Upper lobe of left lung (tissue), 6 donors: ENCODE data around the gene CELSR1. TPM values are rescaled to one million over a fixed set of nuclear protein-coding genes. Genes with fewer than 3 reads are reported as not detected.
A peak's percentile ranks its signal among the peaks of the same experiment; 100 is the strongest.

Experiments used
- ATAC-seq, 2 donors: fragments of 200-7000 bp; cut with Tn5 transposase; one replicate each; pipeline ENCODE4 v1.9.1; 2022; ENCODE audit warnings: mild to moderate bottlenecking in 2 of 2, moderate library complexity in 2 of 2; ENCODE audit not compliant: low FRiP score in 2 of 2
- DNase-seq, 2 donors: peaks; one replicate each; pipeline ENCODE4 v3.0.0-alpha.2; 2019 to 2020
- H3K27ac ChIP-seq, 4 donors: fragments of 200-600 bp; sonication (generic); one replicate each; pipeline ENCODE4 v1.5.1; 2016 to 2019
- H3K27me3 ChIP-seq, 4 donors: fragments of 200-600 bp; sonication (generic); one replicate each; pipeline ENCODE4 v1.5.1; 2017 to 2019
- H3K36me3 ChIP-seq, 4 donors: fragments of 200-600 bp; sonication (generic); one replicate each; pipeline ENCODE4 v1.5.1; 2016 to 2019
- H3K4me1 ChIP-seq, 4 donors: fragments of 200-600 bp; sonication (generic); one replicate each; pipeline ENCODE4 v1.5.1; 2018 to 2019
- H3K4me3 ChIP-seq, 4 donors: fragments of 200-600 bp; sonication (generic); one replicate each; pipeline ENCODE4 v1.5.1; 2017 to 2019; ENCODE audit warnings: mild to moderate bottlenecking in 2 of 4, moderate library complexity in 1 of 4
- H3K9me3 ChIP-seq, 4 donors: fragments of 200-600 bp; sonication (generic); one replicate each; pipeline ENCODE4 v1.5.1; 2018 to 2019
- EP300 ChIP-seq, 4 donors: sonication (generic); formaldehyde crosslinking; IDR thresholded peaks; one replicate each; pipeline ENCODE4 v1.5.1; 2017; ENCODE audit warnings: antibody characterized with exemption in 4 of 4, control low read depth in 2 of 4
- POLR2A ChIP-seq, 4 donors: fragments of 450-650 bp; IDR thresholded peaks; one replicate each; pipeline ENCODE4 v1.5.1; 2016 to 2017; ENCODE audit warnings: antibody characterized with exemption in 4 of 4, mild to moderate bottlenecking in 2 of 4
- POLR2AphosphoS5 ChIP-seq, 2 donors: sonication (generic); formaldehyde crosslinking; IDR thresholded peaks; one replicate each; pipeline ENCODE4 v1.5.1; 2017; ENCODE audit warnings: antibody characterized with exemption in 2 of 2
- WGBS, 2 donors: methylation state at CpG; one replicate each; pipeline ENCODE4 v1.1.5; 2017 to 2018; 5-methylcytosine and 5-hydroxymethylcytosine counted together
- total RNA-seq, 6 donors: library from RNA; depleted of rRNA in 4 of 6; stranded (reverse); fragments of >200 nt in 4 of 6; gene quantifications; one replicate each; pipeline versions ENCODE4 v1.1.0 to v1.2.1, GENCODE V29; 2016 to 2021
- TF ChIP-seq, protein P1 (sequence below), 6 experiments: fragments of 450-650 bp in 4 of 6; fragments of 200-600 bp in 2 of 6; sonication (generic) in 2 of 6; IDR thresholded peaks; one replicate each; pipeline ENCODE4 v1.5.1; 2016 to 2019; ENCODE audit warnings: antibody characterized with exemption in 6 of 6
- donor health status: DM: no; HTN: no; CAD: no; lungs with moderate emphysema.
- donor health status: DM: no; HTN: yes; CAD: no; lungs with severe emphysema.

Gene CELSR1
- total RNA-seq, 6 donors from 2014 or later = 45.1 to 145 (median 80.1) TPM

DNA sequence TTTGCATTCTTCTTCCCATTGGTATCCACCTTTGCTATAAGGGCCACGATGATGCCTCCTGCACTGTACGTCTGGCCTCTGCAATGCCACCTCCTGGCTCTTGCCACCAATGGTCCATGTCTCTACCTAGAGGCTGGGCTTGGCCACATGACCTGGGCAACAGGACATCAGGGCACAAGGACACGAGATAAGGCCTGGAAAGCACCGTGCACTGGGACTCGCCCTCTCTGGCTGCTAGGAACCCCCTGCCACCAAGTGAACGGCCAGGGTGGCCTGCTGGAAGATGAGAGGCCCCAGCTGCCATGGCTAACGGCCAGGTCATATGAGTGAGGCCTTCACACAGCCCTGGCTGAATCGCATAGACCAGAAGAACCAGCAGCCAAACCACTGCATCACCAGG lies 114.5 kb downstream of the CELSR1 start:
- no peaks in the 10 kb centered on the region for H3K27me3 ChIP-seq
- no peak overlapping the region for H3K4me3 ChIP-seq
- no peaks in the 10 kb centered on the region for H3K36me3 ChIP-seq
- no peaks in the 10 kb centered on the region for H3K4me1 ChIP-seq
- ATAC-seq (no peak), DNase-seq (peak in 1 of 2 donors; percentile 22)
- TF ChIP-seq EP300 (IDR thresholded peaks at IDR 0.05) = no peak
- TF ChIP-seq, protein P1, sequence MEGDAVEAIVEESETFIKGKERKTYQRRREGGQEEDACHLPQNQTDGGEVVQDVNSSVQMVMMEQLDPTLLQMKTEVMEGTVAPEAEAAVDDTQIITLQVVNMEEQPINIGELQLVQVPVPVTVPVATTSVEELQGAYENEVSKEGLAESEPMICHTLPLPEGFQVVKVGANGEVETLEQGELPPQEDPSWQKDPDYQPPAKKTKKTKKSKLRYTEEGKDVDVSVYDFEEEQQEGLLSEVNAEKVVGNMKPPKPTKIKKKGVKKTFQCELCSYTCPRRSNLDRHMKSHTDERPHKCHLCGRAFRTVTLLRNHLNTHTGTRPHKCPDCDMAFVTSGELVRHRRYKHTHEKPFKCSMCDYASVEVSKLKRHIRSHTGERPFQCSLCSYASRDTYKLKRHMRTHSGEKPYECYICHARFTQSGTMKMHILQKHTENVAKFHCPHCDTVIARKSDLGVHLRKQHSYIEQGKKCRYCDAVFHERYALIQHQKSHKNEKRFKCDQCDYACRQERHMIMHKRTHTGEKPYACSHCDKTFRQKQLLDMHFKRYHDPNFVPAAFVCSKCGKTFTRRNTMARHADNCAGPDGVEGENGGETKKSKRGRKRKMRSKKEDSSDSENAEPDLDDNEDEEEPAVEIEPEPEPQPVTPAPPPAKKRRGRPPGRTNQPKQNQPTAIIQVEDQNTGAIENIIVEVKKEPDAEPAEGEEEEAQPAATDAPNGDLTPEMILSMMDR (IDR thresholded peaks at IDR 0.05) = no peak
- no peak for TF ChIP-seq POLR2AphosphoS5 (IDR thresholded peaks at IDR 0.05)
- no peak for TF ChIP-seq POLR2A (IDR thresholded peaks at IDR 0.05)
- WGBS, 2 donors = 70 to 79% methylated on average over 5 to 7 of the region's 8 CpGs
- H3K27ac ChIP-seq = no peak overlapping the region
- H3K9me3 ChIP-seq = no peaks in the 10 kb centered on the region

DNA sequence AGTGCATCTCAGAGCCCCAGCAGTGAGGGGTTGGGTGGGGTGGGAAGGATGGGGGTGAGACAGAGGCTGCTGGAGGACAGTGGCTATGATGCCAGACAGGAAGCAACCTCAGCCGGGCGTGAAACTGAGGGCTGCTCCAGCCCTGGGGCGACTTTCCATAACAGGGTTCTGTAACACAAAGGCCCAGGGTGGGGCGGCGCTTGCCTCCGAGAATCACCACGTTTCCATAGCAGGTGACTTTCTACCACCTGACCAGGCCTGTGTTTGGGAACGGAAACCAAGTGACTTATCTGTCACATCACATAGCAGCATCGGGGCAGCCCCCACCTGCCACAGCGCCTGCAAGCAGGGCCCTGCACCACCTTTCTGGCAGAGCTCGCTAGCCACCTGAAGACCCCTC lies 116.2 kb downstream of the CELSR1 start:
- no peak overlapping the region for H3K27ac ChIP-seq
- H3K4me1 ChIP-seq = no peaks in the 10 kb centered on the region
- 83 to 87% methylated on average over 7 to 9 of the region's 11 CpGs for WGBS, 2 donors
- ATAC-seq = no peak
- no peaks in the 10 kb centered on the region for H3K27me3 ChIP-seq
- TF ChIP-seq, protein P1 (IDR thresholded peaks at IDR 0.05) = no peak
- TF ChIP-seq EP300 (IDR thresholded peaks at IDR 0.05) (no peak), POLR2A (IDR thresholded peaks at IDR 0.05) (no peak), POLR2AphosphoS5 (IDR thresholded peaks at IDR 0.05) (no peak)
- DNase-seq = peak in 1 of 2 donors; percentile 50
- no peaks in the 10 kb centered on the region for H3K36me3 ChIP-seq
- H3K9me3 ChIP-seq = no peaks in the 10 kb centered on the region
- no peak overlapping the region for H3K4me3 ChIP-seq

DNA sequence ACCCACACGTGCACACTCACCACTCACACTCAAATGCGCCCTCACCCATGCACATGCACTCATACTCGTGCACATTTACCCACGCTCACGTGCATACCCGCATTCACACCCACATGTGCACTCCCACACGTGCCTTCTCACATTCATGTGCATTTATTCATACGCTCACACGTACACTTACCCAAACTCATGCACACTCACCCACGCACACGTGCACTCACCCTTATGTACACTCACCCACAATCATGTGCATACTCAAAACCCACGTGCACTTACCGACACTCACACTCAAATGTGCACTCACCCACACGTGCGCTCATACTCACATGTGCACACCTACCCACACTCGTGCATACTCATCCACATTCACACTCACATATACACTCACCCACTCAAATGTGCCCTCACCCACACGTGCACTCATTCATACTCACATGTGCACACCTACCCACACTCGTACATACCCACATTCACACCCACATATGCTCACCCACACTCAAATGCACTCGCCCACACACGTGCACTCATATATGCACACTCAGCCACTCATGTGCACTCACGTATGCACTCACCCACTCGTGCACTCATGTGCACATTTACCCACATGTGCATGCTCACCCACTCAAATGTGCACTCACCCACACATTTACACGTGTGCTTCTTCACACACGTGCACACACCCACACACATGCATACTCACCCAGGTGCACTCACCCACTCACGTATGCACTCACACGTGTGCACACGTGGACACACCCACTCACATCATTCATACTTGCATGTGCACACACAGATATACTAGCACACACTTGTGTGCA lies 117.5 kb downstream of the CELSR1 start:
- H3K4me3 ChIP-seq = no peak overlapping the region
- no peak overlapping the region for H3K27ac ChIP-seq
- no peak for DNase-seq
- H3K9me3 ChIP-seq = no peaks in the 10 kb centered on the region
- ATAC-seq = no peak
- TF ChIP-seq POLR2A (IDR thresholded peaks at IDR 0.05) = no peak
- TF ChIP-seq, protein P1 (IDR thresholded peaks at IDR 0.05) = no peak
- no peak for TF ChIP-seq EP300 (IDR thresholded peaks at IDR 0.05)
- no peak for TF ChIP-seq POLR2AphosphoS5 (IDR thresholded peaks at IDR 0.05)
- WGBS, 2 donors = 95 to 96% methylated on average over 27 of the region's 27 CpGs
- H3K36me3 ChIP-seq = no peaks in the 10 kb centered on the region
- H3K4me1 ChIP-seq = no peaks in the 10 kb centered on the region
- no peaks in the 10 kb centered on the region for H3K27me3 ChIP-seq

DNA sequence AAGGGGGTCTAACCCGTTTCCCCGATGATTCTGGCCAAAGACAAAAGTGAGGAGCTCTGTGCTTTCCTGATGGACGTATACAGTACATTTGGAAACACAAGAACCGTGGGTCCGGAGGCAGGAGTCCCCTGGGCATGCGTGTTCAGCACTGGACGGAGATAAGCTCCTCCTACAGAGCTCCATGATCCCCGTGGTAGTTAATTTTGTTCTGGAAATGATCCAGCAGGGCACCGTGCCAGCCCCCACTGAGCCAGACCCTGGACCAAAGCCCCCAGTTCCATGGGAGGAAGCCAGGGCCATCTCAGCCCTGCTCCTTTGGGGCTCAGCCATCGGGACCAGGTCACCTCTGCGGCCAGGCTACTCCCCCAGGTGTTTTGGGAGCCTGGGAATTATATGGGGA lies 118.6 kb downstream of the CELSR1 start:
- DNase-seq (peak in 1 of 2 donors; percentile 17), ATAC-seq (no peak)
- Histone ChIP-seq H3K9me3 (no peaks in the 10 kb centered on the region), H3K4me1 (no peaks in the 10 kb centered on the region), H3K4me3 (no peak overlapping the region), H3K36me3 (no peaks in the 10 kb centered on the region), H3K27me3 (no peaks in the 10 kb centered on the region), H3K27ac (no peak overlapping the region)
- WGBS, 2 donors = 70% methylated on average over 11 of the region's 11 CpGs
- TF ChIP-seq POLR2A (IDR thresholded peaks at IDR 0.05) = no peak
- TF ChIP-seq POLR2AphosphoS5 (IDR thresholded peaks at IDR 0.05) = no peak
- TF ChIP-seq, protein P1 (IDR thresholded peaks at IDR 0.05) = no peak
- TF ChIP-seq EP300 (IDR thresholded peaks at IDR 0.05) = no peak

DNA sequence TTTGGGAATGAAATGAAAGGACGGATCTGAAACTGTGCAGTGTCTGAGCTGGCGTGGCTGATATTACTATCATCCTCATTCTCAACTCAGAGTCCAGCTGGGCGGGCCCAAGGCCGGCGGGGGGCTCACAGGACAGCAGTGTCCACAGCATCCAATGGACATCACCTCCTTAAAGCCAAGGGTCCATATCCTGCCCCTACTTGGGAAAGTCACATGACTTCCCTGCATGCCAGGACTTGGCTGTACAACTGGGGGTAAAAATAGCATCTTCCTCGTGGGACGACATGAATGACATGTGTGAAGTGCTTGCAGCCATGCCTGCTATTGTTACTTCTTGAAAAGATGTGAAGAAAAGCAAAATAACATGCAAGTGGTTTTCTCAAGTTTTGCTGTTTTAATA lies 119.7 kb downstream of the CELSR1 start:
- Histone ChIP-seq H3K36me3 (no peaks in the 10 kb centered on the region), H3K4me1 (no peaks in the 10 kb centered on the region), H3K27ac (no peak overlapping the region), H3K27me3 (no peaks in the 10 kb centered on the region), H3K4me3 (no peak overlapping the region), H3K9me3 (no peaks in the 10 kb centered on the region)
- TF ChIP-seq EP300 (IDR thresholded peaks at IDR 0.05) (no peak), POLR2A (IDR thresholded peaks at IDR 0.05) (no peak), POLR2AphosphoS5 (IDR thresholded peaks at IDR 0.05) (no peak)
- TF ChIP-seq, protein P1 (IDR thresholded peaks at IDR 0.05) = no peak
- WGBS, 2 donors = 59 to 65% methylated on average over 7 of the region's 7 CpGs
- no peak for ATAC-seq
- peak in 1 of 2 donors; percentile 63 for DNase-seq
